Measurements from ENCODE around the gene CASK. TPM values are rescaled to one million over a fixed set of nuclear protein-coding genes. Genes with fewer than 3 reads are reported as not detected.

The CASK gene
- total and polyA plus RNA-seq, 4 donors: 3.6 to 14.8 (median 6.2) TPM

DNA sequence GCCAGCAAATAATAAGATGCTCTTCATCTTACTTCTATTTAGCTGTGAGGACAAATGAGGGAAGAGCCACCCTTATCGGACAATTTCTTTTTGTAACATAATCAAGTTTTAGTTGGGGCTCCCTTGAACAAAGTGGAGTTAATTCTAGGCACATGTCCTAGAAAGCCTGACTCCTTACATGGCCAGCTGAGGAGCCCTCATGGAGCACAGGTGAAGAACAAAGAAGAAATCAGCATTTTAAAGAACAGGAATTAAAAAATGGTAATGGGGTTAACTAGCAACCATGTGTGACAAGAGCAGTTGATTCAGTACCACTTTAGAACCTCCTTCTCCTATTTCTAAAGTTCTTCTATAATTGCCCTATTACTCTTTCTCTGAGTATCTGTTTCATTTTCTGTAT lies 183.5 kb downstream of the CASK start:
- Histone ChIP-seq H3K27me3 (ENCODE audit: control insufficient read depth in 4 of 4, insufficient read depth in 4 of 4, low read length in 3 of 4) (no peaks in the 10 kb centered on the region), H3K4me1 (ENCODE audit: control insufficient read depth in 4 of 4, insufficient read depth in 4 of 4, low read length in 3 of 4) (no peaks in the 10 kb centered on the region), H3K27ac (ENCODE audit: low read depth in 1 of 2, low read length in 2 of 2) (no peak overlapping the region), H3K9ac (ENCODE audit: low read depth in 1 of 2, low read length in 2 of 2) (no peak overlapping the region), H3K9me3 (ENCODE audit: control insufficient read depth in 4 of 4, low read length in 3 of 4) (no peaks in the 10 kb centered on the region), H3K4me3 (ENCODE audit: low read depth in 1 of 3, low read length in 3 of 3) (no peak overlapping the region), H3K36me3 (ENCODE audit: control insufficient read depth in 4 of 4, insufficient read depth in 3 of 4, low read depth in 1 of 4, low read length in 3 of 4) (peaks cover 0 to 1% (median 0%) of the 10 kb centered on the region in 4 donors)
- TF ChIP-seq YY1 (IDR thresholded peaks at IDR 0.05) (no peak), RXRA (IDR thresholded peaks at IDR 0.05) (no peak), FOXA1 (IDR thresholded peaks at IDR 0.05) (no peak), NR2F2 (IDR thresholded peaks at IDR 0.05) (no peak), HNF4G (IDR thresholded peaks at IDR 0.05) (no peak), JUND (IDR thresholded peaks at IDR 0.05) (no peak)
- TF ChIP-seq, protein P1, sequence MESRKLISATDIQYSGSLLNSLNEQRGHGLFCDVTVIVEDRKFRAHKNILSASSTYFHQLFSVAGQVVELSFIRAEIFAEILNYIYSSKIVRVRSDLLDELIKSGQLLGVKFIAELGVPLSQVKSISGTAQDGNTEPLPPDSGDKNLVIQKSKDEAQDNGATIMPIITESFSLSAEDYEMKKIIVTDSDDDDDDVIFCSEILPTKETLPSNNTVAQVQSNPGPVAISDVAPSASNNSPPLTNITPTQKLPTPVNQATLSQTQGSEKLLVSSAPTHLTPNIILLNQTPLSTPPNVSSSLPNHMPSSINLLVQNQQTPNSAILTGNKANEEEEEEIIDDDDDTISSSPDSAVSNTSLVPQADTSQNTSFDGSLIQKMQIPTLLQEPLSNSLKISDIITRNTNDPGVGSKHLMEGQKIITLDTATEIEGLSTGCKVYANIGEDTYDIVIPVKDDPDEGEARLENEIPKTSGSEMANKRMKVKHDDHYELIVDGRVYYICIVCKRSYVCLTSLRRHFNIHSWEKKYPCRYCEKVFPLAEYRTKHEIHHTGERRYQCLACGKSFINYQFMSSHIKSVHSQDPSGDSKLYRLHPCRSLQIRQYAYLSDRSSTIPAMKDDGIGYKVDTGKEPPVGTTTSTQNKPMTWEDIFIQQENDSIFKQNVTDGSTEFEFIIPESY (IDR thresholded peaks at IDR 0.05): no peak
- TF ChIP-seq, protein P2, sequence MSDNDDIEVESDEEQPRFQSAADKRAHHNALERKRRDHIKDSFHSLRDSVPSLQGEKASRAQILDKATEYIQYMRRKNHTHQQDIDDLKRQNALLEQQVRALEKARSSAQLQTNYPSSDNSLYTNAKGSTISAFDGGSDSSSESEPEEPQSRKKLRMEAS (IDR thresholded peaks at IDR 0.05): no peak
- TF ChIP-seq, protein P3, sequence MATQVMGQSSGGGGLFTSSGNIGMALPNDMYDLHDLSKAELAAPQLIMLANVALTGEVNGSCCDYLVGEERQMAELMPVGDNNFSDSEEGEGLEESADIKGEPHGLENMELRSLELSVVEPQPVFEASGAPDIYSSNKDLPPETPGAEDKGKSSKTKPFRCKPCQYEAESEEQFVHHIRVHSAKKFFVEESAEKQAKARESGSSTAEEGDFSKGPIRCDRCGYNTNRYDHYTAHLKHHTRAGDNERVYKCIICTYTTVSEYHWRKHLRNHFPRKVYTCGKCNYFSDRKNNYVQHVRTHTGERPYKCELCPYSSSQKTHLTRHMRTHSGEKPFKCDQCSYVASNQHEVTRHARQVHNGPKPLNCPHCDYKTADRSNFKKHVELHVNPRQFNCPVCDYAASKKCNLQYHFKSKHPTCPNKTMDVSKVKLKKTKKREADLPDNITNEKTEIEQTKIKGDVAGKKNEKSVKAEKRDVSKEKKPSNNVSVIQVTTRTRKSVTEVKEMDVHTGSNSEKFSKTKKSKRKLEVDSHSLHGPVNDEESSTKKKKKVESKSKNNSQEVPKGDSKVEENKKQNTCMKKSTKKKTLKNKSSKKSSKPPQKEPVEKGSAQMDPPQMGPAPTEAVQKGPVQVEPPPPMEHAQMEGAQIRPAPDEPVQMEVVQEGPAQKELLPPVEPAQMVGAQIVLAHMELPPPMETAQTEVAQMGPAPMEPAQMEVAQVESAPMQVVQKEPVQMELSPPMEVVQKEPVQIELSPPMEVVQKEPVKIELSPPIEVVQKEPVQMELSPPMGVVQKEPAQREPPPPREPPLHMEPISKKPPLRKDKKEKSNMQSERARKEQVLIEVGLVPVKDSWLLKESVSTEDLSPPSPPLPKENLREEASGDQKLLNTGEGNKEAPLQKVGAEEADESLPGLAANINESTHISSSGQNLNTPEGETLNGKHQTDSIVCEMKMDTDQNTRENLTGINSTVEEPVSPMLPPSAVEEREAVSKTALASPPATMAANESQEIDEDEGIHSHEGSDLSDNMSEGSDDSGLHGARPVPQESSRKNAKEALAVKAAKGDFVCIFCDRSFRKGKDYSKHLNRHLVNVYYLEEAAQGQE (IDR thresholded peaks at IDR 0.05): no peak
- no peak for DNase-seq (ENCODE audit: low spot score)
- WGBS: 98% methylated on average over 1 of the region's 1 CpG

DNA sequence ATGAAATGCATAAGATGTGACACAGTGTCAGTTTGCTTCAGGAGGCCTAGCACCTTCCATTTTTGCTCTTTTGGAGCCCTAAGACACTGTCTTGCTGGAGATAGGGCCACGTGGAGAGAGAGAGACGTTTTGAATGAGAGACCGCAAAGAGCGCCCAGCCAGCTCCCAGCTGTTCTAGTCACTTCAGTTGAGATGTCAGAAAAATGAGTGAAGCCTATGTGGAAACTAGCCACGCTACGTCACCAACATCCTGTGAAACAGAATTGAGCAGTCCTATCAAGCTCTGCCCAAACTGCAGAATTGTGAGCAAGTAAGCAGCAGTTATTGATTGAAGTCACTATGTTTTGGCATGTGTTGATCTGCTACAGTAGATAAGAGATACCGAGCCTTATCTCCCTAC lies 186.3 kb downstream of the CASK start:
- no peak overlapping the region for H3K27ac ChIP-seq (ENCODE audit: low read depth in 1 of 2, low read length in 2 of 2)
- TF ChIP-seq SP1 (IDR thresholded peaks at IDR 0.05) (no peak), HNF4A (conservative IDR thresholded peaks at IDR 0.05) (no peak), FOXA2 (IDR thresholded peaks at IDR 0.05) (no peak), NR2F2 (IDR thresholded peaks at IDR 0.05) (no peak), RAD21 (IDR thresholded peaks at IDR 0.05) (no peak), TAF1 (conservative IDR thresholded peaks at IDR 0.05) (no peak), YY1 (IDR thresholded peaks at IDR 0.05) (no peak), GABPA (IDR thresholded peaks at IDR 0.05 in 1 of 2, conservative IDR thresholded peaks at IDR 0.05 in 1 of 2) (no peak), RXRA (IDR thresholded peaks at IDR 0.05) (no peak), FOXA1 (IDR thresholded peaks at IDR 0.05) (no peak), JUND (IDR thresholded peaks at IDR 0.05) (no peak), EGR1 (IDR thresholded peaks at IDR 0.05; ENCODE audit: low read depth in 2 of 2) (no peak), HNF4G (IDR thresholded peaks at IDR 0.05) (no peak)
- TF ChIP-seq, protein P3 (IDR thresholded peaks at IDR 0.05): no peak
- TF ChIP-seq, protein P4, sequence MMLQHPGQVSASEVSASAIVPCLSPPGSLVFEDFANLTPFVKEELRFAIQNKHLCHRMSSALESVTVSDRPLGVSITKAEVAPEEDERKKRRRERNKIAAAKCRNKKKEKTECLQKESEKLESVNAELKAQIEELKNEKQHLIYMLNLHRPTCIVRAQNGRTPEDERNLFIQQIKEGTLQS (IDR thresholded peaks at IDR 0.05): no peak
- H3K4me1 ChIP-seq (ENCODE audit: control insufficient read depth in 4 of 4, insufficient read depth in 4 of 4, low read length in 3 of 4): no peaks in the 10 kb centered on the region
- no peaks in the 10 kb centered on the region for H3K27me3 ChIP-seq (ENCODE audit: control insufficient read depth in 4 of 4, insufficient read depth in 4 of 4, low read length in 3 of 4)
- 83% methylated on average over 7 of the region's 7 CpGs for WGBS
- no peaks in the 10 kb centered on the region for H3K9me3 ChIP-seq (ENCODE audit: control insufficient read depth in 4 of 4, low read length in 3 of 4)
- no peak for DNase-seq (ENCODE audit: low spot score)
- H3K36me3 ChIP-seq (ENCODE audit: control insufficient read depth in 4 of 4, insufficient read depth in 3 of 4, low read depth in 1 of 4, low read length in 3 of 4): no peaks in the 10 kb centered on the region
- H3K9ac ChIP-seq (ENCODE audit: low read depth in 1 of 2, low read length in 2 of 2): no peak overlapping the region
- H3K4me3 ChIP-seq (ENCODE audit: low read depth in 1 of 3, low read length in 3 of 3): no peak overlapping the region
